ENCODE results near the gene ANKRD17. TPM values are rescaled to one million over a fixed set of nuclear protein-coding genes. Genes with fewer than 3 reads are reported as not detected.

Gene ANKRD17
- total RNA-seq, 4 donors from 2014 or later: 69.9 to 93.1 (median 74.3) TPM

GRCh38 chr4:73248416-73248815, 10.2 kb downstream of the ANKRD17 start:
- 75 to 91% methylated on average over 1 of the region's 1 CpG for WGBS, 2 donors (ENCODE audit: low coverage in 1 of 2)
- H3K27ac ChIP-seq: no peak overlapping the region
- no peaks in the 10 kb centered on the region for H3K27me3 ChIP-seq
- no peak for DNase-seq
- no peaks in the 10 kb centered on the region for H3K9me3 ChIP-seq
- in situ Hi-C loops (cut with MboI; ENCODE audit: low pct_ligation_motif_present in 1 of 4, low pct_unique_long_range_greater_than_20kb in 1 of 4, low sequenced_read_pairs in 3 of 4) (no loop called here), intact Hi-C loops (cut with DNase I; ENCODE audit: low total_unique reads) (no loop called here)
- peaks cover 0 to 3% (median 0%) of the 10 kb centered on the region in 4 donors for H3K36me3 ChIP-seq
- no peak overlapping the region for H3K4me3 ChIP-seq
- TF ChIP-seq POLR2A (IDR thresholded peaks at IDR 0.05) (no peak), POLR2AphosphoS5 (IDR thresholded peaks at IDR 0.05) (no peak), EP300 (IDR thresholded peaks at IDR 0.05; ENCODE audit: low read depth) (no peak)
- TF ChIP-seq, protein P1, sequence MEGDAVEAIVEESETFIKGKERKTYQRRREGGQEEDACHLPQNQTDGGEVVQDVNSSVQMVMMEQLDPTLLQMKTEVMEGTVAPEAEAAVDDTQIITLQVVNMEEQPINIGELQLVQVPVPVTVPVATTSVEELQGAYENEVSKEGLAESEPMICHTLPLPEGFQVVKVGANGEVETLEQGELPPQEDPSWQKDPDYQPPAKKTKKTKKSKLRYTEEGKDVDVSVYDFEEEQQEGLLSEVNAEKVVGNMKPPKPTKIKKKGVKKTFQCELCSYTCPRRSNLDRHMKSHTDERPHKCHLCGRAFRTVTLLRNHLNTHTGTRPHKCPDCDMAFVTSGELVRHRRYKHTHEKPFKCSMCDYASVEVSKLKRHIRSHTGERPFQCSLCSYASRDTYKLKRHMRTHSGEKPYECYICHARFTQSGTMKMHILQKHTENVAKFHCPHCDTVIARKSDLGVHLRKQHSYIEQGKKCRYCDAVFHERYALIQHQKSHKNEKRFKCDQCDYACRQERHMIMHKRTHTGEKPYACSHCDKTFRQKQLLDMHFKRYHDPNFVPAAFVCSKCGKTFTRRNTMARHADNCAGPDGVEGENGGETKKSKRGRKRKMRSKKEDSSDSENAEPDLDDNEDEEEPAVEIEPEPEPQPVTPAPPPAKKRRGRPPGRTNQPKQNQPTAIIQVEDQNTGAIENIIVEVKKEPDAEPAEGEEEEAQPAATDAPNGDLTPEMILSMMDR (IDR thresholded peaks at IDR 0.05): no peak
- H3K4me1 ChIP-seq: peaks cover 8 to 64% (median 24%) of the 10 kb centered on the region in 4 donors

GRCh38 chr4:73247100-73247499, 11.5 kb downstream of the ANKRD17 start:
- DNase-seq: no peak
- no peaks in the 10 kb centered on the region for H3K9me3 ChIP-seq
- no peak for TF ChIP-seq POLR2A (IDR thresholded peaks at IDR 0.05)
- TF ChIP-seq, protein P1 (IDR thresholded peaks at IDR 0.05): no peak
- H3K4me1 ChIP-seq: peaks cover 8 to 52% (median 19%) of the 10 kb centered on the region in 4 donors
- intact Hi-C loops (cut with DNase I; ENCODE audit: low total_unique reads): no loop called here
- H3K27ac ChIP-seq: no peak overlapping the region
- no peak overlapping the region for H3K4me3 ChIP-seq
- H3K27me3 ChIP-seq: no peaks in the 10 kb centered on the region
- H3K36me3 ChIP-seq: no peaks in the 10 kb centered on the region
- in situ Hi-C loops (cut with MboI; ENCODE audit: low pct_ligation_motif_present in 1 of 4, low pct_unique_long_range_greater_than_20kb in 1 of 4, low sequenced_read_pairs in 3 of 4): no loop called here

DNA sequence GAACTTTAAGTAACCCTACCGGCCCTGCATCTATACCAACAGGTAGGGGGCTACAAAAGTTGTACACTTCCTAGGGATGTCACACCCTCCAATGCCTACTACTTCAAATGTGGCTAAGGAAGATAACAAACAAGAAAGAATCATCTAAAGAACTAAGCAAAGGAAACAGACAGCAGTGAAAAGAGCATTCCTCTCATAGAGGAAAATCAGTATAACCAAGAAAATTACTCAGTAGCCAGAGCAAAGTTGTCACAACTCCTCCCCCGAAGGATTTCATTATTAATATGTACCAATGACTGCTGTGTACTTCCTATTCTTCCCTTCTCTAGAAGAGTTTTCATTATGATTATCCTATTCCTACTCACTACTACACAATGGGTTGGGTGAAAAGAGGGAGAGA, 12.6 kb downstream of the ANKRD17 start:
- in situ Hi-C loops (cut with MboI; ENCODE audit: low pct_ligation_motif_present in 1 of 4, low pct_unique_long_range_greater_than_20kb in 1 of 4, low sequenced_read_pairs in 3 of 4) (no loop called here), intact Hi-C loops (cut with DNase I; ENCODE audit: low total_unique reads) (no loop called here)
- Histone ChIP-seq H3K9me3 (no peaks in the 10 kb centered on the region), H3K4me1 (peaks cover 4 to 52% (median 18%) of the 10 kb centered on the region in 4 donors), H3K27ac (peak overlapping the region in 1 of 4 donors; percentile 6), H3K27me3 (no peaks in the 10 kb centered on the region), H3K36me3 (no peaks in the 10 kb centered on the region), H3K4me3 (no peak overlapping the region)
- DNase-seq: no peak
- WGBS, 2 donors (ENCODE audit: low coverage in 1 of 2): 71 to 78% methylated on average over 2 of the region's 2 CpGs
- TF ChIP-seq, protein P1 (IDR thresholded peaks at IDR 0.05): no peak
- TF ChIP-seq POLR2AphosphoS5 (IDR thresholded peaks at IDR 0.05) (no peak), POLR2A (IDR thresholded peaks at IDR 0.05) (no peak), EP300 (IDR thresholded peaks at IDR 0.05; ENCODE audit: low read depth) (no peak)

DNA sequence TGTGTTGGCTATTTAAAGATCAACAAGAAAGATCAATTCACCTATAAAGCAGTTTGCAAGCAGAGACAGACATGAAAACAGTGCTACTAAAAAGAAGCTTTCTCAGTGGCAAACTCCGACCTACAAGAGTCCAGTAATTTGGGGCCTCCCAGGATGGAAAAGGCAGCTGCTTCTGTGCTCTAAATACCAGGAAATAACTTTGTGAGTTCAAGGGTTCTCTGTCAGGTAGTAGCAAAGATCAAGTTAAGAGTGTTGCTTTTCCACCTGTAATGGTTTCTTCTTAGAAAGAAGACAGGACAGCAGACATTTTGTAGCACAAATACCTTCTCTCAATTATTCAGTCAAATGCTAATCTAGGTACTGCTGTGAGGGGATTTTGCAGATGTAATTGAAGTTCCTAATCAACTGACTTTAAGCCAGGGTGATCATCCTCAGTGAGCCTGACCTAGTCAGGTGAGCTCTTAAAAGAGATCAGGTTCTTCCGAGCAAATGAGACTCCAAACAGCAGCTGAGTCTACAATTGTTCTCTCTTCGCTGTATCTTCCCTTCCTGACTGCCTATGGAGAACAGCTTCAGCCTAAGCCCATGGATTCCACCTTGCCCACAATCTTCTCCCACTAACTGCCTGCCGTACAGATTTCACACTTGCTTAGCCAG, 13.5 kb downstream of the ANKRD17 start:
- in situ Hi-C loops (cut with MboI; ENCODE audit: low pct_ligation_motif_present in 1 of 4, low pct_unique_long_range_greater_than_20kb in 1 of 4, low sequenced_read_pairs in 3 of 4) (no loop called here), intact Hi-C loops (cut with DNase I; ENCODE audit: low total_unique reads) (no loop called here)
- 56 to 77% methylated on average over 3 to 4 of the region's 4 CpGs for WGBS, 2 donors (ENCODE audit: low coverage in 1 of 2)
- Histone ChIP-seq H3K27ac (peak overlapping the region in 2 of 4 donors; percentile 4 to 6), H3K4me3 (no peak overlapping the region), H3K4me1 (peaks cover 4 to 56% (median 19%) of the 10 kb centered on the region in 4 donors), H3K27me3 (no peaks in the 10 kb centered on the region), H3K36me3 (no peaks in the 10 kb centered on the region), H3K9me3 (no peaks in the 10 kb centered on the region)
- no peak for TF ChIP-seq POLR2AphosphoS5 (IDR thresholded peaks at IDR 0.05)
- no peak for TF ChIP-seq POLR2A (IDR thresholded peaks at IDR 0.05)
- TF ChIP-seq, protein P1 (IDR thresholded peaks at IDR 0.05): no peak
- TF ChIP-seq EP300 (IDR thresholded peaks at IDR 0.05; ENCODE audit: low read depth): no peak
- no peak for DNase-seq

Measured in transverse colon (tissue), 4 donors.